ENCODE data around the gene FANCC. TPM values are rescaled to one million over a fixed set of nuclear protein-coding genes. Genes with fewer than 3 reads are reported as not detected.

FANCC gene
- total RNA-seq, 3 donors from 2014 or later (not counting 1 experiment from before 2014, with no cell fraction given): 9.9 to 18.9 (median 12.8) TPM

DNA sequence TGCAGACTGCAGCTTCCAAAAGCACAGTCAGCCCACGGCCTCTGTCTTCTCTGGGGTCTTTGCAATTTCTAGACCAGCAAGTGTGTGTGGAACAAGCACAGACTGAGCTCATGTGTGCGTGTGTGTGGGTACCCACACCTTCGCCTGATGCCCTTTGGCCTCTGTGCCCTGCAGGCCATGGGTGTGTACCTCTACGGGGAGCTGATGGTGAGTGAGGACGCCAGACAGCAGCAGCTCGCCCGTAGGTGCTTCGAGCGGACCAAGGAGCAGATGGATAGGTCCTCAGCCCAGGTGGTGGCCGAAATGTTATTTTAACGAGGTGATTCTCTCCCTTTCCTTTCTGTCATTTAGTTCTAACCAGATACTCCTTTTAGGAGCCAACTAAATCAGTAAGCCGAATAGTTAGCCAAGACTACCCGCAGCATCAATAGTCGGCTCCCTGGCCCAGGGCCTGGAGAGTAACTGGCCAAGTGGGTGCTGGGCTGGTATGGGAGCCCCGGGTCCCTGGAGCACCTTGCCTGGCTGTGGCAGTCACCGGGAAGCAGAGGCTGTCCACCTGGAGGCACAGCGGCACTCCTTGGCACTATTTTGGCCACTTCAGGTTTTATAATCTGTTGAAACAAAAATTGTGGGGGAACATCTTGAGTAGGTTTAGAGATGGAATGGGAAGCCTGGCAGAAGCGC, 235.0 kb downstream of the FANCC start:
- no peak for DNase-seq
- Mint-ChIP-seq H3K27ac (no peak overlapping the region), H3K4me3 (no peak overlapping the region), H3K9me3 (no peaks in the 10 kb centered on the region), H3K27me3 (ENCODE audit: low read depth in 2 of 2) (no peaks in the 10 kb centered on the region), H3K4me1 (no peaks in the 10 kb centered on the region), H3K36me3 (no peaks in the 10 kb centered on the region)
- H3K27ac ChIP-seq (ENCODE audit: low read length): no peak overlapping the region
- no peak for TF ChIP-seq CTCF (IDR thresholded peaks at IDR 0.05)
- WGBS (ENCODE audit: insufficient coverage): 97% methylated on average over 18 of the region's 18 CpGs
- no peaks in the 10 kb centered on the region for H3K4me1 ChIP-seq (ENCODE audit: control insufficient read depth, insufficient read depth, low read length)
- H3K9me3 ChIP-seq (ENCODE audit: control insufficient read depth, insufficient read depth, low read length): no peaks in the 10 kb centered on the region
- H3K36me3 ChIP-seq (ENCODE audit: control insufficient read depth, insufficient read depth, low read length): no peaks in the 10 kb centered on the region
- intact Hi-C loops (cut with micrococcal nuclease): no loop called here
- no peaks in the 10 kb centered on the region for H3K27me3 ChIP-seq (ENCODE audit: control insufficient read depth, insufficient read depth, low read length)
- H3K4me3 ChIP-seq (ENCODE audit: low read length): no peak overlapping the region
- no peak for ATAC-seq

DNA sequence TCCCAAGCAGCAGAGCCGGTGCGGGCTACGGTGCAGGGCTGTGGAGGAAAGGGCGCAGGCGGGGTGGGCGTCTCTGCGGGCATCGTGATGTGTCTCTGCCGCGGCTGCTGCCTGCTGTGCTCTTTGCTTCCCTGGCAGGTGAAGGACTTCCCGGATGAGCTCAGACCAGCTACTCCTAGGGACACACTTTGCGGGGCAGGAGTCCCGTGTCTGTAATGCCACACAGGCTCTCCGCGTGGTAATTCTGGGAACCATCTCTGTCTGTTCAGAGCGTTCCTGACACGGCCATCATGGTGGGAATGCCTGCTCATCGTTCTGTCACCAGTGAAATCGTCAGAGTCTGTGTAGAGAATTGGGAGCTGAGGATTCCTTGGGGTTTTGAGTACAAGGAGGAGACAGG, 235.5 kb downstream of the FANCC start:
- Mint-ChIP-seq H3K27me3 (ENCODE audit: low read depth in 2 of 2) (no peaks in the 10 kb centered on the region), H3K9me3 (no peaks in the 10 kb centered on the region), H3K36me3 (no peaks in the 10 kb centered on the region), H3K27ac (no peak overlapping the region), H3K4me1 (no peaks in the 10 kb centered on the region), H3K4me3 (no peak overlapping the region)
- Histone ChIP-seq H3K36me3 (ENCODE audit: control insufficient read depth, insufficient read depth, low read length) (no peaks in the 10 kb centered on the region), H3K4me3 (ENCODE audit: low read length) (no peak overlapping the region), H3K9me3 (ENCODE audit: control insufficient read depth, insufficient read depth, low read length) (no peaks in the 10 kb centered on the region), H3K27ac (ENCODE audit: low read length) (no peak overlapping the region), H3K4me1 (ENCODE audit: control insufficient read depth, insufficient read depth, low read length) (no peaks in the 10 kb centered on the region), H3K27me3 (ENCODE audit: control insufficient read depth, insufficient read depth, low read length) (no peaks in the 10 kb centered on the region)
- no peak for DNase-seq
- WGBS (ENCODE audit: insufficient coverage): 97% methylated on average over 19 of the region's 19 CpGs
- intact Hi-C loops (cut with micrococcal nuclease): no loop called here
- no peak for TF ChIP-seq CTCF (IDR thresholded peaks at IDR 0.05)
- no peak for ATAC-seq

GRCh38 chr9:95080961-95081647, 236.4 kb downstream of the FANCC start:
- no peak overlapping the region for H3K27ac Mint-ChIP-seq
- H3K27me3 Mint-ChIP-seq (ENCODE audit: low read depth in 2 of 2): no peaks in the 10 kb centered on the region
- Histone ChIP-seq H3K27me3 (ENCODE audit: control insufficient read depth, insufficient read depth, low read length) (no peaks in the 10 kb centered on the region), H3K36me3 (ENCODE audit: control insufficient read depth, insufficient read depth, low read length) (no peaks in the 10 kb centered on the region), H3K4me3 (ENCODE audit: low read length) (no peak overlapping the region), H3K9me3 (ENCODE audit: control insufficient read depth, insufficient read depth, low read length) (no peaks in the 10 kb centered on the region), H3K4me1 (ENCODE audit: control insufficient read depth, insufficient read depth, low read length) (no peaks in the 10 kb centered on the region), H3K27ac (ENCODE audit: low read length) (no peak overlapping the region)
- no peaks in the 10 kb centered on the region for H3K36me3 Mint-ChIP-seq
- no peak overlapping the region for H3K4me3 Mint-ChIP-seq
- intact Hi-C loops (cut with micrococcal nuclease): no loop called here
- no peak for TF ChIP-seq CTCF (IDR thresholded peaks at IDR 0.05)
- no peaks in the 10 kb centered on the region for H3K4me1 Mint-ChIP-seq
- DNase-seq (no peak), ATAC-seq (no peak)
- WGBS (ENCODE audit: insufficient coverage): 93% methylated on average over 20 of the region's 20 CpGs
- H3K9me3 Mint-ChIP-seq: no peaks in the 10 kb centered on the region

All from natural killer cell (primary cell).